GM19351 (cell line): ENCODE data around the gene MAF.
A peak's percentile ranks its signal among the peaks of the same experiment; 100 is the strongest.

Experiments used
- ATAC-seq: cut with Tn5 transposase; IDR thresholded peaks from one replicate; pipeline ENCODE4 v1.9.1; 2021; ENCODE audit warnings: mild to moderate bottlenecking, moderate library complexity; ENCODE audit not compliant: unreplicated experiment

Gene MAF

DNA sequence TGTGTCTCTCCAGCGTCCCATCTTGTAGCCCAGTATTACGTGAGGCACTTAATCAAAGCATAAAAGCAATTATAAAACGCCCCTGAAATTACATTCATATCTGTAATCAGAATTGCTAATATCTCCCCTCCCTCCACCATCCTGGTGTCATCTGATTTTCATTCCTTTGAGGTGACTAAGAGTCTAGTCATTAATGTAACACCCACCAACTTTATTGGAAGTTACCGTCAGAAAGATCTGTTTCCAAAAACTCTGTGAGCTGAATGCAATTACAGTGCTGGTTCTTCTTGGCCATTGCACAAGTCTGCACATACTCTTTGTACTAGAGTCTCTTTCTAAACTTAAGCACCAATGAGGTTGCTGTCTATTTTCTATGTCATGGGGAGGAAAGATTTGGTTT lies 12.5 kb upstream of the MAF start:
- ATAC-seq, result no peak

DNA sequence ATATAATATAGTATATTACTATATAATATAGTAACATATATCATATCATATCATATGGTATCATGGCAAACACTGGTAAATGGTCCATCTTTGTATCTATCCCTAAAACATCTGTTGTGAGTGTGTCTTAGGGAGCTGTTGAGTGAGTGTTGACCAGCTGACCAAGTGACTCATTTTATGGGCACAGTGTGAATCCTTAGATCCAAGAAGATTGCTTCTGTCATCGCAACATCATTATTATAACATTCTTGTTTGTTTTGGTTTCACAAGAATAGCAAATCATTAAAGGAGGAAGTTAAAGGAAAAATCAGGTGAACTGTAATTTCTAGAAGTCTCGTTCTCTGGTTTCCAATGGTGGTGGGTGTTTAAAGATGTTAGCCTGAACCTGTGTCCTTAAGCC lies 11.7 kb upstream of the MAF start:
- no peak for ATAC-seq

DNA sequence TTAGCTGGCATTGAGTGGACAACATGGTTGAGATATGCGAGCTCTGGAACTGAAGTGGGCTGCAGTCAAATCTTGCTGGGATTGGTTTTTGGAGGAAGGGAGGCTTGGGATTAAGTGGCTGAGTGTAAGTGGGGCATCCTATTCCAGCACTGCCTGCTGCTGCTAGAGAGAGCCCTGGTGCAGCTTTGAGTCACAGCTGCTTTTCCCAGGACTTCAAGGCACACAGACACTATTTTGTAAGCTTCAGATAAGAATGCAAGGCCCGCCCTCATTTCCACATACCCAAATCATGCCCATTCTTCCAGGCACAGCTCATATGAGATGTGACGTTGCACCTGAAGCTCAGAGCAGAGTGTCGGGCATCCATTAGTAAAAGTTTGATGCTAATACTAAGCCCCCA lies 10.2 kb upstream of the MAF start:
- ATAC-seq, result no peak

DNA sequence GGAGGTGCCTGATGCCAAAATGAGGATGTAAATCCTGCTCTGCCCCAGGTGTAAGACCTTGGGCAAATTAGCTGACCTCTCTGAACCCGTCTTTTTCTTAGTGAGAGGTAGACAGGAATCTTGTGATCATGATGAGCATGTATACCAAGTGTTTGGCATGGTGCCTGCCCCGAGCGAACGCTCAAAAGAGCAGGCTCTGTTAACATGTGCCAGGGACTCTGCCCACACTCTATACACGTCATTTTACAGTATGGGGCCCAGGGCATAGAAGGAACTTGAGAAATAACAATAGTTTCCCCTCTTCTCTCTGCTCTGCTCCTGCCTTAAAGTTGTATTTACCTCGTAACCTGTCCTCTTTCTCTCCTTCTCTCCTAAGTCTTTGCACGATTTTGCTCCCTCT lies 9.3 kb upstream of the MAF start:
- no peak for ATAC-seq

DNA sequence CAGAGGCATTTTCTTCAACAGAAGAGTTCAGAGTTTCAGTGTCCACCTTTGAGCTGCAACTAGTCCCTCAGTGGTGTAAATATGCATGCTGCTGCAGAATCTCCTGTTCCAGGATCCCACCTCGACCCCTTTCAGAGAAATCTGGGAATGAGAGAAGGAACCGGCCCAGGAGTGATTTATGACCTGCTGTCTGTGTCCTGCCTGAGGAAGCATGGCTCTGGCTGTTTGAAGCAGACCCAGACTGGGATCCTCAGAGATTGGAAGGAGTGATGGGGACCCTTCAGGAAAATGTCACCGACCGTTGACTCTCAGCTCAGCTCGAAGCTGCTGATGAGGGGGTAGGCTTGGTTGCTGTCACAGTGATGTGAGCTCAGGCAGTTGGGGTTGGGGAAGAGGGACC lies 8.4 kb upstream of the MAF start:
- ATAC-seq, result no peak

DNA sequence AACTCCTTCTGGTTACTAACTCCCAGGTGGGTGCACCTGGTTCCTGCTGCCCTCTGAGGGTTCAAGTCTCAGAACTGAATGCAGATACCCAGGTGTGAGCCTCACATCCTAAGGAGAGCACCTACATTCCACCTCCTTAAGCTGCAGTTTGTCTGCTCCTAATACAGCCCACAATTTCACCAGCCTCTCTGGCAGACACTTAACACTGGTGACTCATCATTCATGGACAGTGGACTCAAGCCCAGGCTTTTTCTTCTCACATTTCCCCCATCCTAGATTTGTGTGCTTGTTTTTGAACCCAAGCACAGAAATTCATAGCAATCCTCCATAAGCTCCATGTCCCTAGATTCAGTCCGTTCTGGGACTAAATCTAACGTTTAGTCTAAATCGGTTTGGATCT lies 7.0 kb upstream of the MAF start:
- no peak for ATAC-seq

DNA sequence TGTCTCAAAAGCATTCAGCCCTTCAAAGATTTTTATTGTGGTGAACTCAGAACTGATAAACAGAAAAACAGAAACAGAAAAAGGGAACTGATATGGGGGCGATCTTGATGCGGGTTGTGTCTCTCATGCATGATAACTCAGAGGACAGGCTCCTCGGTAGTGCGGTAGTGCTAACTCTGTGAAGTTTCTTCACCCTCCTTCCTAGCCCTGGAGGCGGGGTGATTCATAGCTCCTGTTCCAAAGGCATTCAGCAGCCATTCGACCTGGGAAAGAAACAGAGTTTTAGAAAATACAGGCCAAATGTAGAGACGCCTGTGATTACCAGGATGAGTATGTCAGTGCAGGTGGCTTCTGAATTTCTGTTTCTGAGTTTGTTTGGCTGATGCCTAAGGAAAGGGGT lies 5.5 kb upstream of the MAF start:
- peak; percentile 92 for ATAC-seq

DNA sequence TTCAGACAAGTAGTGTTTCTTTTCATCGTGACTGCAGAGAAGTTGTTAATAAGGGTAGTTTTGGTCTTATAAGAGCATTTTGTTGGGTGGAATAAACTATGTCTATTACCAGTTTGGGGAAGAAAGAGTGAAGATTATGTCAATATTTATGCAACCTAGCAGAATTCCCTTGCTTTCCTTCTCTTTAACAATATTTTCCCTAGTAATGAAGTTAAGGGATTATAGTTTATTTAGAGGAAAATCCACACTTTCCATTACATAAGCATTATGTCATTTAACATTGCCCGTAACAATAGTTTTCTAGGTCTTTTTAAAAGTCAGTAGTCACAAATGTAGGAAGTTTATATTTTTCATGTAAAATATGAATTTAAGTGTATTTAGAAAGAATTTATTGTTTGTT lies 2.5 kb upstream of the MAF start:
- no peak for ATAC-seq

DNA sequence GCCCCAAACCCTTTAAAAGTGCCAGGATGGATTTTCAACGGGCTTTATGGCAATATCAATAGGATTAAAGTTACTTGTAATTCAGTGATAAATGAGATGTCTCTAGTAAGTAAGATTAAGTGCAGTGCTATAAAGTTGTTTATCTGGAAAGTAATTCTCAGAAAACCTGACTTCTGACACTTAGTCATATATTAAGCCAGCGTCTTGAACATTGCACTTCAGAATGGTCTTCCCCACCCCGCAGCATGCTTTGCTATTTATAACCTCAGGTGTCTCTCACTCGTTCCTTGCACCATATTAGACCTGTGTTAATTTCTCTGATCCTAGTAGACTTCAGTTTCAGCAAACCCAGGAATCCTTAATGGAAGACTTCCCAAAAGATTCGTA lies 2.1 kb upstream of the MAF start:
- ATAC-seq, result no peak

DNA sequence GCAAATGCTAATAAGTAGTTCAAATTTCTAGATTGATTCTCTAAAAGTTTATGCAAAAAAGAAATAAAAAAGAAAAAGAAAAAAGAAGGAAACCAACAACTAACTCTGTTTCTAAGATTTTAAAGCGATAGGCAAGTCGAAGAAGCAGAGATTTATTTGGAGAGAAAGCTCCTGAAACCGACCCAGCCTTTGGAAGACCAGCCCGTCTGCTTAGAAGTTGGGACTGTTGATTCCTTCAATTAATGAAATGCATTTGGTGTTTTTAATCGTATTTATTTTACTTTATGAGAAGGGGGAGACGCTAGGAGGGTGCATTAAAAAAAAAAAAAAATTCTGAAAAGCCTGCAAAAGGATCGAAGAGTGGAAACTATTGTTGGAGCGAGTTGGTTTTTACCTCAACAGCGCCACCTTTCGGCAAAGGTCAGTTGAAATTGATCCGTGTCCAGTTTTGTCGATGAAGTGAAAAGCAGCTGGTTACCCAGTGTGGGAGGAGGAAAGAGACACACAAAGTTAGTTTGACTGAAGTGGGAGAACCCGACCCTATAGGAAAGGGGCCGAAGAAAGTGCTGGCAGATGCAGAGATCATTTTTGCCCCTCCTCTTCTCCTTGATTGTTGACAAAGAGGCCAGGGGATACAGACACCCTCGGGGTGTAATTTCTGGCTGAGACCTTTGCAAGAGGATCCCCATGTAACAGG lies 1.5 kb upstream of the MAF start:
- ATAC-seq, result no peak

DNA sequence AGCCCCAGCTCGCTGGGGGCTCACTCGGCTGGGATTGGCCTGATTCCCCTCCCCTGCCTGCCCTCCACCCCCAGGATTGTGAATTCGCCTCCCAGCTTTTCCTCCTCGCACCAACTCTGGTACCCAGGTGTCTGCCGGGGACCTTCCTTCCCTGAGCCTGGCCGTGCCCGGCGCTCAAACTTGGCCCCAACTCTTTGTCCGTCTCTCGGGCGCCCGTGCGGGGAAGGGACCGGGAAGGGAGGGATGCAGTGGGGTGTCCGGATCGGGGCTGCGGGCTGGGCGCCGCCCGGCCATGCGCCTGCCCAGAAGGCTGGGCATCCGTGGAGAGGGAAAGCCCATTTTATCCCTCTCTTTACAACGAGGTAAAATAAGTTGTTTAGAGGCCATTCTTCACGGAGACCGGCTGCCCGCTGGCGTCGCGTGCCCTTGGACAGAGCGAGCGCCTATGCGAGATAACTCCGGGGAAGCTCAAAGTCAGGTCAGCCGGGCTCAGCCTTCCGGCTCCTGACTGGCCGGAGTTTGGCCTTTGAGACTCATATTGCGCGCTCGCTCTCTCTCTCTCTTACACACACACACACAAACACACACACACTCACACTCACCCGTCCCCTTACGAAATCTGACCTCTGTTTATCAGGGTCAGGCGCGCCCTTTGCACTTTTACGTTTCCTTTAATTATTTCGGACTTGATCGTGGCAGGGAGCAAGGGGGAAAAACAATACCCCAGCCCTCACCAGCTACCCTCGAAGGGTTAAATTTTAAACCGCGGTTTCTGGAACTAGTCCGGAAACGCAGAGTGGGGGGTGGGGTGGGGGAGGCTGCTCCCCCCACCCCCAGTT lies 774 bp upstream of the MAF start:
- no peak for ATAC-seq

DNA sequence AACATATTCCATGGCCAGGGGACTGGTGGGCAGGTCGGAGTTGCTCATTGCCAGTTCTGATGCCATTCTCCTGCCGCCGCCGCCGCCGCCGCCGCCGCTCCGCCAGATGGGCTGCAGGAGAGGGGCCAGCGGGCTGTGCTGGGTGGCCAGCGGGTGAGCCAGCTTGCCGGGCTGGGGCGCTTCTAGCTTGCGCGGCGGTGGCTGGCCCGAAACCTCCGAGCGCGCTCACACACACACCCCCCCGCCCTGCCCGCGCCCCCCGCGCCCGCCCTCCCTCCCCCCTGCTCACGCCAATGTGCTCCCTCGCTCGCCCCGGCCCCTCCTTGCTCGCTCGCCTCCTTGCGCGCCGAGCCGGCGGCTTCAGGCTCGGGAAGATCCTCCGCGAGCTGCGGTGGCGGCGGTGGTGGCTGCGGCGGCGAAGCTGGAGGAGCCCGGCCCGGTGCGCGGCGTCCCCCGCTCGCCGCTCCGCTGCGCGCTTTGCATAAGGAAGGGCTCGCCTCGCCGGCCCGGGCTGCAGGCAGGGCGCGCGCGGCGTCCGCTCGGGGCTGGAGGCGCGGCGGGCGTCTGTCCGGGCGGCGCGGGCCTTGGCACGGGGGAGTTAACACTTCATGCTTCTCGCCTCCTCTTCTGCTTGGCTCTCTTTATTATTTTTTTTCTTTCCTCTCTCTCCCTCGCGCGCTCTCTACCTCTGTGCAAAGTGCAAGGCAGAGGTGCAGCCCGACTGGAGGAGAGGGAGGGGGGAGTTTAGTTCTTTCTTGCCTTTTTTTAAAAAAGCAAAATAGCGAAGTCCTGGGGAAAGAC lies 500 bp downstream of the MAF start:
- no peak for ATAC-seq

DNA sequence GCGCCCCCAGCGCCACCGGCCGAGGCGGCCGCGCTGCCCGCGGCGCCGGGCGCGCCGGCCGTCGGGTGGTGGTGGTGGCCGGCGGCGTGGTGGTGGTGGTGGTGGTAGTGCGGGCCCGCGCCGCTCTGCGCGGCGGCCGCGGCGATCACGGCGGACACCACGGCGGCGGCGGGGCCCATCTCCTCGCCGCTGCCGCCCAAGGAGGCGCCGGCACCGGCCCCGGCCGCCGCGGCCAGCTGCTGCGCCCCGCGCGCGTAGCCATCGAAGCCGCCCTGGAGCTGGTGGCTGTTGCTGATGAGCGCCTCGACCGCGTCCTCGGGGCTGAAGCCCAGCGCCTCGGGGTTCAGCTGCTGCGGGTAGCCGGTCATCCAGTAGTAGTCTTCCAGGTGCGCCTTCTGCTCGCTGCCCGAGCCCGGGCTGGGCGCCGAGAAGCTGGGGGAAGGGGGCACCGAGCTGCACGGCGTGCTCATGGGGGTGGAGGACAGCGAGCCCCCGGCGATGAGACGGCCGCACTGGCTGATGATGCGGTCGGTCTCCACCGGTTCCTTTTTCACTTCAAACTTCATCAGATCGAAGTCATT lies 1.2 kb downstream of the MAF start:
- ATAC-seq, result no peak

DNA sequence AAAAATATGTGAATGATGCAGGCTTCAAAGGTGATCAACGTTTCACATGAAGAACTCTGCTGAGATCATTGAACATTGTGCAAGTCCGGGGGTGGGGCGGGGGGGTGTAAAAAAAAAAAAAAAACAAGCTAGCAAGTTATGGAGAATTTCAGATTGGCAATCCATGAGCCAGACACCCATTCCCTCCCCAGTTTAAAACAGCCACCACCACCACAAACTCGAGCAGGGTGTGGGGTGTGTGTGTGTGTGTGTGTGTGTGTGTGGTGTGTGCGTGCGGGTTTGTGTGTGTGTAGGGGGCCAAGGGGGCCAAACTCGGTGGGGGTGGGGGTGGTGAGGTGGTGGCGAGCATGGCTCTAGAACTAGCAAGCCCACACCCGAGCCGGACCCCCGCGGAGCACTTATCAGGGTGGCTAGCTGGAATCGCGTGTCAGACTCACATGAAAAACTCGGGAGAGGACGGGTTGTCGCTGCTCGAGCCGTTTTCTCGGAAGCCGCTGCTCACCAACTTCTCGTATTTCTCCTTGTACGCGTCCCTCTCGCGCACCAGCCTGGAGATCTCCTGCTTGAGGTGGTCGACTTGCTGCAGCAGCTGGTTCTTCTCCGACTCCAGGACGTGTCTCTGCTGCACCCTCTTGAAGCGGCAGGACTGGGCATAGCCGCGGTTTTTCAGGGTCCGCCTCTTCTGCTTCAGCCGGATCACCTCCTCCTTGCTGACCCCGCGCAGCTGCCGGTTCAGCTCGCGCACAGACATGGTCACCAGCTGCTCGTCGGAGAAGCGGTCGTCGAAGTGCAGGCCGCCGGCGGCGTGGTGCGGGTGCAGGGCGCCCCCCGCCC lies 2.0 kb downstream of the MAF start:
- ATAC-seq, result no peak

DNA sequence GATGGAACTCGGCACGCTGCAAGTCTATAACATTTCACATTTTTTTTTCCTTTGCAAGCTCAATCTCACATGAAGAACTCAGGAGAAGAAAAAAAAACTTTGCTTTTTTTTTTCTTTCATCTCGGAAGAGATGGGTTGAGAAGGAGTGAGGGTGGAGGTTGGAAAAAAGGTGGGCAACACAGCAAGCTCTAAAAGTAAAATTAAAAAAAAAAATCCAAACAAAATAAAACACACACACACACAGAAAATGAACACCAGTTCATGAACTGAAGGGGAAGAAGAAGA lies 2.5 kb downstream of the MAF start:
- ATAC-seq, result no peak

DNA sequence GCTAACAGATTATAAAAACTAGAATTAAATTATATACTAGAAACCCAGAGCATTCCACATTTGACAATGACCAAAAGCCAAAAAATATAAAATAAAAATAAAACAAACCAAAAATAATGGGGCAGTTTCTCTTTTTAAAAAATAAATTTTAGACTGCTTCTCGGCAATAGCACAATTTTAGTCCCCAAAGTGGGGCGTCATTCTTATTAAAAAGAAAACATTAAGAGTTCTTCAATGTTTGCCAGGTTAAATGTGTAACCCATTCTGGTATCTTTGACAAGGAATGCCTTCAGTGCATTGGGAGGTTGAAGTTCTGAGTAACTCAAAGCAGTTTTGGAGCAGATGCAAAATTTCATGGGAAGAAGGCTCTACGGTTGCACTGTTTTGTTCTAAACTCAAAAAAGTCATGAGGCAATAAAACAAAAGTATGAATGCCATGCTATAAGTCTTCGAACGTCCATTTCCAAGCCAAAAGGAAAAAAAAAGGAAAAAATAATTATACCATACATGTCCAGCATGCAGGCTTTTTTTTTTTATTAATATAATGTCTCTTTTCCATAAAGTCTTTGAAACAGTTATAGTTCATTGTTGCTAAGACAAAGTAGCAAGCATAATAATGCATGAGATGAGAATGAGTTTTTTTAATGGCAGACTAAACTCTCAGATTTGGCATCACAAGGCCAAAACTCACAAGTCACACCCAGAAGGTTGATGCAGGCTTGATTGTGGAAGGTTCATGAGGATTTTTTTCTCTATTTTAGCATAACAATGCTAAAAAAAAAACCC lies 3.1 kb downstream of the MAF start:
- no peak for ATAC-seq

DNA sequence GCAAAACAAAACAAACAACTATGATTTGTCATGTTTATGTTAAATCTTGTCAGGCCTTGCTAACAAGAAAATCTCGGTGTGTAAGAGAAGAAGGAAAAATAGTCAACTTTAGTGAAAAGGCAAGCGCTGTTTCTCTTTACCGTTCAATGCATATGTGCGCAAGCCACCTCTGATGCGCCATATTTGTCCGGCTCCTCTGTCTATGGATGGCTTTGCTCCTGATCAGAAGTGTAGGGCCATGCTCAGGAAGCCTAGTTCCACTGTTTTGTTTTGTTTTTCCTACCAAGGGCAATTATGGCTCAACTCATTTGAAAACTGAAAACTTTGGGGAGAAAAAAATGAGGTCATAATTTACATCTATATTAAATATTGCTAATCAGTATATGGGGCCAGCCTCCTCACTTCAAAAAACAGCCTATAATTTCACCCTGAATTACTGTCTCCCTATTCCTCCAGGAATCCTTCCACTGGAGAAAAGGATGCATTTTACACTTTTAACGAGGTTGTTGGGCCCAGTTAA lies 4.5 kb downstream of the MAF start:
- no peak for ATAC-seq

DNA sequence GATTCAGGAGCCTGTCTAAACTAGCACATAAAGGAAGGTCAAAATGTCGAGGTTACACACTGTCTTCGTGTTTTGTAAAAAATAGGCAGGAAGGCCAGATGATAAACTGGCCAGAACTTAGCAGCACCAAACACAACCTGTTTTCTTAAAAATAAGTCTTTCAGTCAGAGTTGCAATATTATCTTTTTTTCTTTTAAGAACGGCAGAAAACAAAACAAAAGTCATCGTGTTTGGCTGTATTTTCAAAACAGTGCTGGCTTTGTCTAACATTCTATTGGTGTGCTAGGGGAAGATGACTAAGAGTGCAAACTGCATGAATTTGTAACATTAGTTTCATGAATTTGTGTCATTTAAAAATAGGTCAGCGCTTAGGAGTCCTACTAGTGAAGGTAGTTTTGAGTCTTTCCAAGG lies 5.3 kb downstream of the MAF start:
- no peak for ATAC-seq

DNA sequence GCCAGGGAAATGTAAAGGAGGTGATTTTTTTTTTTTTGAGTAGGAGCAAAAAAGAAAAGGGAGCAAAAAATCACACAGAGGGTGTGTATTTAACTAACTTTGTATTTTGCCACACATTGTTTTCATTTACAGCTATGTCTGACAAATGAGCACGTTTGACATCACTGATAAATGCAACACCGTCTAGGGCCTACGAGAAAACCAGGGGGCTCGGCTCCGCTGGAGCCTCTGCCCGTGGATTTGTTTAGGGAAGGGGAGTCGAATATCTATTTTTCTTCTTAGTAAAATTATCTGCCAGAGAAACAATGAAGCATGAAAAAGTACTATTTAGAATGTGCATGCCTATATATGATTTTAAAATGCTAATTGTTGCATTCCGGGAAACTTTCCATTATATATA lies 6.8 kb downstream of the MAF start:
- no peak for ATAC-seq

DNA sequence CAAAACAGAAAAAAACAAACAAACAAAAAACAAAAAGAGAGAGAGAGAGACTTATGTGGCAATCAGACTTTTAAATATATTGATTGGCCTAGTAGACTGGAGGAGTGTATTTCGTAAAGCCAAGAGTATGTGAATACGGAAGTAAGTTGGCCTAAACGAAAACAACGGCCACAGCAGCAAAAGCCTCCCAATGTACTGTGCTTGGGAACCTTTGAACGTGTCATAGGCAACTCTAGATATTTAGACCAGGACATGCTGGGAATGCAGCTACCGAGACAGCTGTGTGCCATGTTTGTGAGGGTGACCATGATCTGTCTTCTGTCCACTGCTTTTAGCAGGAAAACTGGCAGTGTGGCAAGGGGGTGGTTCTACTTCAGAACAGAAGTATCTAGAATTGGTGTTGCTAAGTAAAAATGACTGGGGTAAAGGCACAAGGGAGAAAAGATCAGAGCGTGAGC lies 7.4 kb downstream of the MAF start:
- no peak for ATAC-seq
